A673 (cell line): Measurements from ENCODE around the gene GSTP1.

Experiments
- CTCF ChIP-seq: fragments of 300-800, 200-600 bp; sonication (generic); conservative IDR thresholded peaks from 2 replicates; pipeline ENCODE4 v1.5.1; 2017; ENCODE audit warnings: low read depth, mild to moderate bottlenecking, antibody characterized with exemption, low read length, moderate library complexity, mixed read lengths
- EZH2 ChIP-seq: fragments of 200-600 bp; sonication (generic); IDR thresholded peaks from 2 replicates; pipeline ENCODE4 v1.6.1; 2017; ENCODE audit warnings: borderline replicate concordance, low read depth, mild to moderate bottlenecking, mixed read lengths, antibody characterized with exemption, low read length; ENCODE audit not compliant: poor library complexity, severe bottlenecking

GRCh38 chr11:67629386-67630227 lies 46.0 kb downstream of the GSTP1 start, which contains the start of gene NUDT8:
- TF ChIP-seq CTCF (peak; percentile 94), EZH2 (no peak)
